ENCODE data around the gene BBIP1. TPM values are rescaled to one million over a fixed set of nuclear protein-coding genes. Genes with fewer than 3 reads are reported as not detected.

The BBIP1 gene
- total RNA-seq, 1 donor: 38.1 TPM

DNA sequence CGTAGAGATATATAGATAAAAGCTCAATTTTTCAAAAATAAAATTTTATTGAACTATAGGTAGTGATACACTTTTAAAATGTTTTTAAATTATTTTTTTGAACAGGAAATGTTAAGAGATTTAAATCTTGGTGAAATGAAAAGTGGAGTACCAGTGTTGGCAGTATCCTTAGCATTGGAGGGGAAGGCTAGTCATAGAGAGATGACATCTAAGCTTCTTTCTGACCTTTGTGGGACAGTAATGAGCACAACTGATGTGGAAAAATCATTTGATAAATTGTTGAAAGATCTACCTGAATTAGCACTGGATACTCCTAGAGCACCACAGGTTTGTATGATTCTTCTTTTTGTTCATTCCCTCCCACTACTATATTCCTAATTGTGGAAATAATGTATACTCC is 31.4 kb downstream of the BBIP1 start:
- no peak overlapping the region for H3K4me3 ChIP-seq (ENCODE audit: low read depth, low read length)
- TF ChIP-seq, protein P1, sequence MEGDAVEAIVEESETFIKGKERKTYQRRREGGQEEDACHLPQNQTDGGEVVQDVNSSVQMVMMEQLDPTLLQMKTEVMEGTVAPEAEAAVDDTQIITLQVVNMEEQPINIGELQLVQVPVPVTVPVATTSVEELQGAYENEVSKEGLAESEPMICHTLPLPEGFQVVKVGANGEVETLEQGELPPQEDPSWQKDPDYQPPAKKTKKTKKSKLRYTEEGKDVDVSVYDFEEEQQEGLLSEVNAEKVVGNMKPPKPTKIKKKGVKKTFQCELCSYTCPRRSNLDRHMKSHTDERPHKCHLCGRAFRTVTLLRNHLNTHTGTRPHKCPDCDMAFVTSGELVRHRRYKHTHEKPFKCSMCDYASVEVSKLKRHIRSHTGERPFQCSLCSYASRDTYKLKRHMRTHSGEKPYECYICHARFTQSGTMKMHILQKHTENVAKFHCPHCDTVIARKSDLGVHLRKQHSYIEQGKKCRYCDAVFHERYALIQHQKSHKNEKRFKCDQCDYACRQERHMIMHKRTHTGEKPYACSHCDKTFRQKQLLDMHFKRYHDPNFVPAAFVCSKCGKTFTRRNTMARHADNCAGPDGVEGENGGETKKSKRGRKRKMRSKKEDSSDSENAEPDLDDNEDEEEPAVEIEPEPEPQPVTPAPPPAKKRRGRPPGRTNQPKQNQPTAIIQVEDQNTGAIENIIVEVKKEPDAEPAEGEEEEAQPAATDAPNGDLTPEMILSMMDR (IDR thresholded peaks at IDR 0.05; ENCODE audit: insufficient read depth, low read length): no peak
- DNase-seq (ENCODE audit: low read depth): no peak

DNA sequence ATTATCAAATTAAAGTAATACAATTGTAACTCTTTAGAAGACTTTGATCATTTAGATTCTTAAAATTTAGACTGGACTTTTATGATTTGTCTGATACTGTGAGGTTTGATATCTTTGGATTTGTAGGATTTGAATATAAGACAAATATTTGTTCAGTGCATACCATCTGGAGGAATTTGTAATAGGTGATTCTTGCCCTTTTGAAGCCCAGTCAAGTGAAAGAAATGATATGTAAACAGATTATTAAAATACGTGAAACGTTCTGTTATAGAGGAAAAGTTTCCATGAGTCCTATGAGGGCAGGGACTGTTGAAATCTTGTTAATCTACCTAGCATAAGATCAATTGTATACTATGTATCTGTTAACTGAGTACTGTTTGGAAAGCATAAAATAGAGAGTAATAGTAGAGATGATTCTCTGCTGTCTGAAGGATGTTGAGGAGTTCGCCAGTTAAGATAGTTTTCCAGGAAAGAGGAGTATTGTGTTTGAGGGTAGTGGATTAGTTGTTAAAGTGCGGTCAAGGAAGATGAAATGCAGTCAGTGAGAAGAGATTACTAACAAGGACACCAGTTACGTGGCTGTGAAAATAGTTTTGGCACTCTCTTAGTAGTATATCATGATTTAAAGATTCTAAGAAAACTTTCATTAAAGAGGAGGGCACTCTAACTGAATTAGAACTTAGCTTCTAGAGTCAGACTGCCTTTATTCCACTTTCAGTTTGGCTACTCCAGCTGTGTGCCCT is 32.9 kb downstream of the BBIP1 start:
- no peak for DNase-seq (ENCODE audit: low read depth)
- TF ChIP-seq, protein P1 (IDR thresholded peaks at IDR 0.05; ENCODE audit: insufficient read depth, low read length): no peak
- no peak overlapping the region for H3K4me3 ChIP-seq (ENCODE audit: low read depth, low read length)

DNA sequence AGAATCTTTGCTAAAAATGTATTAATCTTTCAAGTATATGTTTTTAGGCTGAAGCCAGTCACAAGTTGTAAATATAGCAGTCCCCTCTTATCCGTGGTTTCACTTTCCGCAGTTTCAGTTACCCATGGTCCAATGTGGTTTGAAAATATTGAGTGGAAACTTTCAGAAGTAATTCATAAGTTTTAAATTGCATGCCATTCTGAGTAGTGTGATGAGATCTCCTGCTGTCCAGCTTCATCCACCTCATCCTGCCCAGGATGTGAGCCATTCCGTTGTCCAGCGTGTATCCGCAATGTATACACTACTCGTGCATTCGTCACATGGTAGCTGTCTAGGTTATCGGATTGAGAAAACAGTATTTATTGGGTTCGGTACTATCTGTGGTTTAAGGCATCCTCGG is 35.1 kb downstream of the BBIP1 start:
- no peak overlapping the region for H3K4me3 ChIP-seq (ENCODE audit: low read depth, low read length)
- TF ChIP-seq, protein P1 (IDR thresholded peaks at IDR 0.05; ENCODE audit: insufficient read depth, low read length): no peak
- DNase-seq (ENCODE audit: low read depth): no peak

DNA sequence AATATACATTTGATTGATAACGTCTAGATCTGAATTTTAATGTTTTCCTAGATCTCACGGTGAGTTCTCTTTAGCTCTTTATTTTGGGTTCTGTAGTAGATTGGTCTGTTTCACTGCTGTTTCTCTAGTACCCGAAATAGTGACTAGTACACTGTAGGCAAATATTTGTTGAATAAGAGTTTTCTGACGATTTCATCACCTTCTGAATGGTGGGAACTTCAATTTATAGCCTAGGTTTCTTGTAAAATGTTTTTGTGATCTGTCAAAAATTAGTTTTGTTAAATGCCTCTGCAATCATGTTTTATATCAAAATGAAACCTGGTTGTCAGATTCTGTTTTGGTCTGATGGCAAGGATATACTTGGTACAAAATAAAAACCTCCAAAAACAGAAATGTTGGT is 37.1 kb downstream of the BBIP1 start:
- peak; percentile 42 for DNase-seq (ENCODE audit: low read depth)
- no peak overlapping the region for H3K4me3 ChIP-seq (ENCODE audit: low read depth, low read length)
- TF ChIP-seq, protein P1 (IDR thresholded peaks at IDR 0.05; ENCODE audit: insufficient read depth, low read length): no peak

DNA sequence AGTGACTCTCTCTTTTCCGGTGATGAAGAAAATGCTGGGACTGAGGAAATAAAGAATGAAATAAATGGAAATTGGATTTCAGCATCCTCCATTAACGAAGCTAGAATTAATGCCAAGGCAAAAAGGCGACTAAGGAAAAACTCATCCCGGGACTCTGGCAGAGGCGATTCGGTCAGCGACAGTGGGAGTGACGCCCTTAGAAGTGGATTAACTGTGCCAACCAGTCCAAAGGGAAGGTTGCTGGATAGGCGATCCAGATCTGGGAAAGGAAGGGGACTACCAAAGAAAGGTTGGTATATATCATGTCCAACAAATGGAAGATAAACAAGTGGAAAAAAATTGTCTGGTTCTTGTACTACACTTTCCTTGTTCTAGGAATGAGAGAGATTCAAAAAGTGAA is 37.7 kb downstream of the BBIP1 start:
- no peak for DNase-seq (ENCODE audit: low read depth)
- H3K4me3 ChIP-seq (ENCODE audit: low read depth, low read length): no peak overlapping the region
- TF ChIP-seq, protein P1 (IDR thresholded peaks at IDR 0.05; ENCODE audit: insufficient read depth, low read length): no peak

DNA sequence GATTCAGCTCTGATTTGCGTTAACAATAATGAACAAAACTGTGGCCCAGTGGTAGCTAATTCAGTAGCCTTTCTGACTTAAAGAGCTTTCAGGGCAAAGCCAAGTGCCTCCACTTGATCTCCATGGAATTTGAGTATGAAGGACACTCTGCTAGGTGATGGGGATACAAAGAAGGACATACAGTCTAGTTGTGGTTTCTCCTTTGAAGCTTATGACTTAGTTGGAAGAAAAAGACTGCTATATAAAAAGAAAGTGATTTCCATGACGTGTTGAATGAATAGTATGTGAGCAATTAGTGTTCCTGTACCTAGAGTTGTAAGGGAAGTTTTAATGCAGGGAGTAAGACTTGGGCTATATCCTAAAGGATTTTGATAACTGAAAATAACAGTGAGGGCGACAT is 39.0 kb downstream of the BBIP1 start:
- TF ChIP-seq, protein P1 (IDR thresholded peaks at IDR 0.05; ENCODE audit: insufficient read depth, low read length): no peak

DNA sequence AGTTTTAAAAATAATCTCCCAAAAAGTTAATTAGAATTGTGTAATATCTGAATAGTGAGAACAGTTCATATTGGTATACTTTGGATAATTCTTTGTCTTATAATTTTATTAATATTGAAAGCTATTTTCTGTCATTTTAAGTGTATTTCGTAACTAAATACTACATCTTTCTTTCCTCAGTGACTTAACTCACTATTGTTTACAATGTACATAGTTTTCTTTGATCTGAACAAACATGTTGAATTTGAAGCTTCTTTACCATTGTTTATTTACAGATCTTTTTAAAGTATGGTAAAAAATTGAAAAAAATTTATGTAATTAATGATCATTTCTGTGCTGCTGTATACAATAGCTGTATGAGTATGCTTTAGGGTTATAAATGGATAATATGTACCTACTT is 42.2 kb downstream of the BBIP1 start:
- no peak overlapping the region for H3K4me3 ChIP-seq (ENCODE audit: low read depth, low read length)
- TF ChIP-seq, protein P1 (IDR thresholded peaks at IDR 0.05; ENCODE audit: insufficient read depth, low read length): no peak
- no peak for DNase-seq (ENCODE audit: low read depth)

More for the DNA sequence above, 39.0 kb downstream of the BBIP1 start:
- DNase-seq (ENCODE audit: low read depth): no peak
- H3K4me3 ChIP-seq (ENCODE audit: low read depth, low read length): no peak overlapping the region

All from fibroblast of the aortic adventitia (primary cell).